Mammary epithelial cell (primary cell): ENCODE measurements around the gene TMEM121.

Experiments used
- EZH2 ChIP-seq: IDR thresholded peaks from 2 replicates; pipeline ENCODE4 v1.6.1; 2012; ENCODE audit warnings: low read length, inconsistent platforms, borderline replicate concordance
- TF ChIP-seq, protein P1 (sequence below), 2 donors: IDR thresholded peaks in 1 of 2; conservative IDR thresholded peaks in 1 of 2; 2 replicates each; pipeline ENCODE4 v1.5.1; 2011 to 2012; ENCODE audit warnings: inconsistent platforms in 2 of 2, low read length in 2 of 2, mild to moderate bottlenecking in 2 of 2, control low read depth in 1 of 2, low read depth in 1 of 2; ENCODE audit not compliant: insufficient read depth in 1 of 2; ENCODE audit errors: extremely low read depth in 1 of 2

DNA sequence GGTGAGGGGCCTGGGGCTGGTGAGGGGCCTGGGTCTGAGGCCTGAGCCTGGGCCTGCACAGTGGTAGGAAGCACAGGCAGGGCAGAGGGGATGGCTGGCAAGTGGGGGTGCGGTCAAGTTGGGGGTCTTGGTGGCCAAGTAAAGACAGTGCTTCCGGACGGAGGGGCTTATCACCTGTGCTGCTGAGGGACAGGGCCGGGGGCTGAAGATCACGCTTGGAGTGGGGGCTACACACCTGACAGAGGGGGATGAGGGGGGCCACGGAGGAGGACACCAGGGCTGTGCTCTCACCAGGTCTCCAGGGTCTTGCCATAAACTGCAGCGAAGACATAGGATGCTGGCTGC, 23.1 kb upstream of the TMEM121 start:
- TF ChIP-seq, protein P1, sequence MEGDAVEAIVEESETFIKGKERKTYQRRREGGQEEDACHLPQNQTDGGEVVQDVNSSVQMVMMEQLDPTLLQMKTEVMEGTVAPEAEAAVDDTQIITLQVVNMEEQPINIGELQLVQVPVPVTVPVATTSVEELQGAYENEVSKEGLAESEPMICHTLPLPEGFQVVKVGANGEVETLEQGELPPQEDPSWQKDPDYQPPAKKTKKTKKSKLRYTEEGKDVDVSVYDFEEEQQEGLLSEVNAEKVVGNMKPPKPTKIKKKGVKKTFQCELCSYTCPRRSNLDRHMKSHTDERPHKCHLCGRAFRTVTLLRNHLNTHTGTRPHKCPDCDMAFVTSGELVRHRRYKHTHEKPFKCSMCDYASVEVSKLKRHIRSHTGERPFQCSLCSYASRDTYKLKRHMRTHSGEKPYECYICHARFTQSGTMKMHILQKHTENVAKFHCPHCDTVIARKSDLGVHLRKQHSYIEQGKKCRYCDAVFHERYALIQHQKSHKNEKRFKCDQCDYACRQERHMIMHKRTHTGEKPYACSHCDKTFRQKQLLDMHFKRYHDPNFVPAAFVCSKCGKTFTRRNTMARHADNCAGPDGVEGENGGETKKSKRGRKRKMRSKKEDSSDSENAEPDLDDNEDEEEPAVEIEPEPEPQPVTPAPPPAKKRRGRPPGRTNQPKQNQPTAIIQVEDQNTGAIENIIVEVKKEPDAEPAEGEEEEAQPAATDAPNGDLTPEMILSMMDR (conservative IDR thresholded peaks at IDR 0.05 in 1 of 2, IDR thresholded peaks at IDR 0.05 in 1 of 2; ENCODE audit: extremely low read depth in 1 of 2, insufficient read depth in 1 of 2, low read depth in 1 of 2, low read length in 2 of 2), result no peak
- no peak for TF ChIP-seq EZH2
